ENCODE measurements around the gene KRTAP21-2. TPM values are rescaled to one million over a fixed set of nuclear protein-coding genes. Genes with fewer than 3 reads are reported as not detected.

The KRTAP21-2 gene
- total RNA-seq, 1 experiment from 2014 or later: not detected

- CTCF ChIA-PET: no interaction called here
- Histone ChIP-seq H3K27me3 (ENCODE audit: control insufficient read depth, insufficient read depth, low read length) (no peaks in the 10 kb centered on the region), H3K4me1 (ENCODE audit: control insufficient read depth, insufficient read depth, low read length) (no peaks in the 10 kb centered on the region), H3K27ac (ENCODE audit: low read length) (no peak overlapping the region), H3K4me3 (ENCODE audit: low read depth in 2 of 2, low read length in 2 of 2) (no peak overlapping the region), H3K9me3 (ENCODE audit: control insufficient read depth, insufficient read depth, low read depth, low read length) (no peaks in the 10 kb centered on the region), H3K36me3 (ENCODE audit: control insufficient read depth, insufficient read depth, low read length) (no peaks in the 10 kb centered on the region)
- intact Hi-C loops (cut with micrococcal nuclease; ENCODE audit: unreplicated experiment): no loop called here
- POLR2A ChIA-PET: no interaction called here
- BruUV-seq (replicated peaks): no TSS peak
- in situ Hi-C loops (cut with HindIII; ENCODE audit: low pct_unique_long_range_greater_than_20kb, low sequenced_read_pairs): no loop called here
- DNase-seq (ENCODE audit: low read depth, low spot score) (no peak), ATAC-seq (no peak)
- TF ChIP-seq SIN3A (IDR thresholded peaks at IDR 0.05; ENCODE audit: borderline replicate concordance, insufficient read depth, low read depth, low read length) (no peak), POLR2AphosphoS5 (IDR thresholded peaks at IDR 0.05; ENCODE audit: low read depth, low read length) (no peak), TCF7L2 (IDR thresholded peaks at IDR 0.05; ENCODE audit: low read depth, low read length) (no peak)
Observed at GRCh38 chr21:30717105-30717504, 30.0 kb downstream of the KRTAP21-2 start.

- no peak overlapping the region for H3K4me3 ChIP-seq (ENCODE audit: low read depth in 2 of 2, low read length in 2 of 2)
- in situ Hi-C loops (cut with HindIII; ENCODE audit: low pct_unique_long_range_greater_than_20kb, low sequenced_read_pairs): no loop called here
- ATAC-seq (no peak), DNase-seq (ENCODE audit: low read depth, low spot score) (no peak)
- CTCF ChIA-PET: no interaction called here
- H3K9me3 ChIP-seq (ENCODE audit: control insufficient read depth, insufficient read depth, low read depth, low read length): no peaks in the 10 kb centered on the region
- H3K27me3 ChIP-seq (ENCODE audit: control insufficient read depth, insufficient read depth, low read length): no peaks in the 10 kb centered on the region
- TF ChIP-seq REST (IDR thresholded peaks at IDR 0.05; ENCODE audit: insufficient read depth in 1 of 2, low read depth in 2 of 2, low read length in 1 of 2): no peak
- TF ChIP-seq CTCF (IDR thresholded peaks at IDR 0.05): no peak
- TF ChIP-seq TCF7L2 (IDR thresholded peaks at IDR 0.05; ENCODE audit: low read depth, low read length): no peak
- TF ChIP-seq POLR2AphosphoS5 (IDR thresholded peaks at IDR 0.05; ENCODE audit: low read depth, low read length): no peak
- no peak for TF ChIP-seq SIN3A (IDR thresholded peaks at IDR 0.05; ENCODE audit: borderline replicate concordance, insufficient read depth, low read depth, low read length)
- no peaks in the 10 kb centered on the region for H3K36me3 ChIP-seq (ENCODE audit: control insufficient read depth, insufficient read depth, low read length)
- H3K4me1 ChIP-seq (ENCODE audit: control insufficient read depth, insufficient read depth, low read length): no peaks in the 10 kb centered on the region
- BruUV-seq (replicated peaks): no TSS peak
- POLR2A ChIA-PET: no interaction called here
- intact Hi-C loops (cut with micrococcal nuclease; ENCODE audit: unreplicated experiment): no loop called here
- H3K27ac ChIP-seq (ENCODE audit: low read length): no peak overlapping the region
Observed at GRCh38 chr21:30714946-30715345, 32.1 kb downstream of the KRTAP21-2 start.

GRCh38 chr21:30714456-30714855, 32.6 kb downstream of the KRTAP21-2 start:
- no peak for ATAC-seq
- intact Hi-C loops (cut with micrococcal nuclease; ENCODE audit: unreplicated experiment): no loop called here
- BruUV-seq (replicated peaks): no TSS peak
- POLR2A ChIA-PET: no interaction called here
- Histone ChIP-seq H3K4me1 (ENCODE audit: control insufficient read depth, insufficient read depth, low read length) (no peaks in the 10 kb centered on the region), H3K27me3 (ENCODE audit: control insufficient read depth, insufficient read depth, low read length) (no peaks in the 10 kb centered on the region), H3K4me3 (ENCODE audit: low read depth in 2 of 2, low read length in 2 of 2) (no peak overlapping the region), H3K9me3 (ENCODE audit: control insufficient read depth, insufficient read depth, low read depth, low read length) (no peaks in the 10 kb centered on the region), H3K27ac (ENCODE audit: low read length) (no peak overlapping the region), H3K36me3 (ENCODE audit: control insufficient read depth, insufficient read depth, low read length) (no peaks in the 10 kb centered on the region)
- CTCF ChIA-PET: no interaction called here
- in situ Hi-C loops (cut with HindIII; ENCODE audit: low pct_unique_long_range_greater_than_20kb, low sequenced_read_pairs): no loop called here
- TF ChIP-seq REST (IDR thresholded peaks at IDR 0.05; ENCODE audit: insufficient read depth in 1 of 2, low read depth in 2 of 2, low read length in 1 of 2): no peak
- TF ChIP-seq CTCF (IDR thresholded peaks at IDR 0.05): no peak
- no peak for TF ChIP-seq POLR2AphosphoS5 (IDR thresholded peaks at IDR 0.05; ENCODE audit: low read depth, low read length)
- no peak for TF ChIP-seq TCF7L2 (IDR thresholded peaks at IDR 0.05; ENCODE audit: low read depth, low read length)
- no peak for TF ChIP-seq SIN3A (IDR thresholded peaks at IDR 0.05; ENCODE audit: borderline replicate concordance, insufficient read depth, low read depth, low read length)
- no peak for DNase-seq (ENCODE audit: low read depth, low spot score)
